Progenitor cell of endocrine pancreas (in vitro differentiated cells): ENCODE measurements around the gene ETFA. TPM values are rescaled to one million over a fixed set of nuclear protein-coding genes. Genes with fewer than 3 reads are reported as not detected.

ENCODE experiments used
- DNase-seq: peaks from one replicate; pipeline ENCODE4 v3.0.0; 2021; ENCODE audit warnings: low spot score; ENCODE audit not compliant: unreplicated experiment
- H3K27ac Mint-ChIP-seq: 2 replicates; pipeline ENCODE4 v1.8.0; 2021; ENCODE audit warnings: mild to moderate bottlenecking, moderate library complexity, mixed read lengths
- H3K27me3 Mint-ChIP-seq: 2 replicates; pipeline ENCODE4 v1.8.0; 2021; ENCODE audit warnings: mixed read lengths
- H3K36me3 Mint-ChIP-seq: 2 replicates; pipeline ENCODE4 v1.8.0; 2022; ENCODE audit warnings: mixed read lengths; ENCODE audit not compliant: insufficient read depth
- H3K4me1 Mint-ChIP-seq: 2 replicates; pipeline ENCODE4 v1.8.0; 2021; ENCODE audit warnings: low read depth, mixed read lengths
- H3K4me3 Mint-ChIP-seq: 2 replicates; pipeline ENCODE4 v1.8.0; 2021; ENCODE audit warnings: low read depth, mild to moderate bottlenecking, moderate library complexity, mixed read lengths
- H3K9me3 Mint-ChIP-seq: 2 replicates; pipeline ENCODE4 v1.8.0; 2021; ENCODE audit warnings: low read depth, mixed read lengths
- CTCF ChIP-seq: fragments of 200-600 bp; sonication (generic); IDR thresholded peaks from one replicate; pipeline ENCODE4 v1.5.0; 2021; ENCODE audit warnings: antibody characterized with exemption, mild to moderate bottlenecking; ENCODE audit not compliant: unreplicated experiment
- long read RNA-seq: library from polyadenylated mRNA; unstranded; transcript quantifications from one replicate; pipeline ENCODE4 v2.0.0, GENCODE V29; 2020
- total RNA-seq: library from RNA; stranded (reverse); gene quantifications from 2 replicates; pipeline ENCODE4 v1.2.1, GENCODE V29; 2021

The ETFA gene
- total RNA-seq = 105 and 107 TPM in 2 replicates
- long read RNA-seq, transcript ETFA-203 (12 exons, 2,287 nt) = major isoform, 81 of 138 reads
- long read RNA-seq, transcript ETFA-202 (11 exons, 1,346 nt) = minor isoform, 20 of 138 reads
- long read RNA-seq, partial matches to known transcripts = 10 of 138 reads
- long read RNA-seq, other reads (novel, unspliced or antisense) = 20 of 138 reads

- TF ChIP-seq CTCF = no peak
- peak; percentile 83 for DNase-seq
- no peaks in the 10 kb centered on the region for H3K27me3 Mint-ChIP-seq
- peaks cover 24% of the 10 kb centered on the region for H3K4me1 Mint-ChIP-seq
- peak within 1 kb of the TSS; percentile 95 for H3K27ac Mint-ChIP-seq
- H3K9me3 Mint-ChIP-seq = peaks cover 5% of the 10 kb centered on the region
- H3K36me3 Mint-ChIP-seq = peaks cover 4% of the 10 kb centered on the region
- H3K4me3 Mint-ChIP-seq = peak within 1 kb of the TSS; percentile 87
Measured at GRCh38 chr15:76311100-76311953, at the start of gene ETFA. Gene ETFA, minus strand, starts transcription at chr15:76311469. Its CDS starts 81 bp downstream, at chr15:76311388.

- no peaks in the 10 kb centered on the region for H3K9me3 Mint-ChIP-seq
- no peaks in the 10 kb centered on the region for H3K4me1 Mint-ChIP-seq
- DNase-seq = no peak
- no peak overlapping the region for H3K27ac Mint-ChIP-seq
- peaks cover 4% of the 10 kb centered on the region for H3K27me3 Mint-ChIP-seq
- no peaks in the 10 kb centered on the region for H3K36me3 Mint-ChIP-seq
- no peak for TF ChIP-seq CTCF
- H3K4me3 Mint-ChIP-seq = no peak overlapping the region
Measured at GRCh38 chr15:76360416-76360815, 49.1 kb upstream of the ETFA start.

DNA sequence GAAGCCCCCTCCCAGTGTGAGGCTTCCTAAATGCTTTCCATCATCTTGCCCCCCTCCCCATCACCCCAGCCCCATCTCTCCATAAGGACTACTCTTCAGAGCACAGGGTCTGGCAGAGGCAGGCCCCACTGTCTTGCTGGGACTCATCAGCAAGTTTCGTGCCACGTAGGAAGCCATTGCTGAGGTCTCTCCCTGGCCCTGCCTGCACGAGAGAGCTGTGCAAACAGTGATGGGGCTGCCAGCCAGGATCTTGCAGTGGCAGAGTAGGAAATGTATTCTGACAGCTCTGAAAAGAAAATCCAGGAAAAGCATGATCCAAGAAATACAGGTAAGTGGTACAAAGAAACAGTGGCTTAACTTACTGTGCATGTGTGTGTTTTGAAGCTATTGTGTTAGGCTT is 47.9 kb upstream of the ETFA start:
- DNase-seq = no peak
- Mint-ChIP-seq H3K9me3 (no peaks in the 10 kb centered on the region), H3K4me1 (no peaks in the 10 kb centered on the region), H3K4me3 (no peak overlapping the region), H3K36me3 (no peaks in the 10 kb centered on the region), H3K27me3 (peaks cover 14% of the 10 kb centered on the region), H3K27ac (no peak overlapping the region)
- TF ChIP-seq CTCF = no peak

DNA sequence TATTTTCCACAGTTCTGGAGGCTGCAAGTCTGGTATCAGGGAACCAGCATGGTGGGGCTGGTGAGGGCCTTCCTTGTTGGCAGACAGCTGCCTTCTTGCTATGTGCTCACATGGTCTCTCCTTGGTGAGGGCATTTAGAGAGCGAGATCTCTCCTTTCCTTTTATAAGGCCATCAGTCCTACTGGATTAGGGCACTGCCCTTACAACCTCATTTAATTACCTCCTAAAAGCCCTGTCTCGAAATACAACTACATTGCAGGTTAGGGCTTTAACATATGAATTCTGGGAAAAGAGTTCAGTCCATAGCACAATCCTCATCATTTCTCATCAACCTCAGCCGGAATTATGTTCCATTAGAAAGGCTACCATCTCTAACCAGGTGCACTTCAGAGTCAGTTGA is 47.2 kb upstream of the ETFA start:
- Mint-ChIP-seq H3K36me3 (no peaks in the 10 kb centered on the region), H3K27me3 (peaks cover 21% of the 10 kb centered on the region), H3K4me3 (no peak overlapping the region), H3K9me3 (no peaks in the 10 kb centered on the region), H3K27ac (no peak overlapping the region), H3K4me1 (no peaks in the 10 kb centered on the region)
- no peak for DNase-seq
- no peak for TF ChIP-seq CTCF

DNA sequence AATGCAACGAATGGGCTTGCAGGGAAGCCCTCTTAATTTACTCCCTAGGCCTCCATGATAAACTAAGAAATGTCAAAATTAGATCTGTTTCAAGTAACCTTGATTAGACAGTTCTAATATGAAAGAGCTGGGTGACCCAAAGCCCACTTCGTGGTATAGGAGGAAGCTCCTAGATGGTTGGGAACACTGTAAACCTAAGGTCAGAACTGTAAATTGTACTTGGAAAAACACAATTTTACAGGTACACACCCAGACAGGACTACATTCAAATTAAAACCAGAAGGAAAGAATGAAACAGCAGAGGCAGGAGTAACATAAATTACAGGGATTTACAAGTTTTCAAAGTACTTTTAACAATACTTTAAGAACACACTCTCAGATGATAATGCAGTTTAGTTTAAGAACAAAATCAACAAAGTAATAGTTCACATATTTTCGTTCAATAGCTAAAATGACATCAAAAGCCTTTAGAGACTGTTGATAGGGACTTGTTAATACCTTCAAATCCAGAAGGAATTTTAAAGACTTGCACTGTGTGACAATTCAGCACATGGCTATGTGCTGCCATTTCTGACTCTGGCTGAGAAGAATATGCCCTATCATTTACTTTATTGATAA is 43.7 kb upstream of the ETFA start:
- TF ChIP-seq CTCF = no peak
- no peak for DNase-seq
- Mint-ChIP-seq H3K27me3 (peaks cover 39% of the 10 kb centered on the region), H3K27ac (no peak overlapping the region), H3K4me3 (no peak overlapping the region), H3K4me1 (no peaks in the 10 kb centered on the region), H3K9me3 (no peaks in the 10 kb centered on the region), H3K36me3 (peaks cover 4% of the 10 kb centered on the region)
